ENCODE results near the gene KRTAP5-11. TPM values are rescaled to one million over a fixed set of nuclear protein-coding genes. Genes with fewer than 3 reads are reported as not detected.
"Not testable (repeated sequence)": the region's sequence is repeated elsewhere in the genome, so short reads cannot be mapped to it uniquely, and the experiment has no call there.

KRTAP5-11 gene
- total RNA-seq, 1 donor: not detected

DNA sequence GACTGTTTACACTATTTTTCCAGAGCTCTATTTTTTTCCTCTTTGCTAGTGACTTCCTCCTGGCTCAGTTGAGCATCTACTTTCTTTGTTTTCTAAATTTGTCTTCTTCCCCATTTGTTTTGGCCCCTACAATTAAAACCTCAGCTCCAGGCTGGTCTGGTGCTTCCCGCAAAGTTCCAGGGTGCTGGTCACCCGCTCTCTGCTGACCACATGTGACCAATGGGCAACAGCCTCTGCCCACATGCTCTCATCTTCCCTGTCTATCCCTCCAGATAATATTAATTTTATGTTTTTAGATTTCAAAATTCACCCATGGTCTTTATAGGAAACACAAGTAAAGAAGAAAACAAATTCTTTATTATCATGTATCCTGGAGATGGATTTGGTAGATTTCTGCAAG lies 294 bp upstream of the KRTAP5-11 start:
- DNase-seq (ENCODE audit: low read depth in 2 of 3, low spot score in 2 of 3): not testable (repeated sequence)

DNA sequence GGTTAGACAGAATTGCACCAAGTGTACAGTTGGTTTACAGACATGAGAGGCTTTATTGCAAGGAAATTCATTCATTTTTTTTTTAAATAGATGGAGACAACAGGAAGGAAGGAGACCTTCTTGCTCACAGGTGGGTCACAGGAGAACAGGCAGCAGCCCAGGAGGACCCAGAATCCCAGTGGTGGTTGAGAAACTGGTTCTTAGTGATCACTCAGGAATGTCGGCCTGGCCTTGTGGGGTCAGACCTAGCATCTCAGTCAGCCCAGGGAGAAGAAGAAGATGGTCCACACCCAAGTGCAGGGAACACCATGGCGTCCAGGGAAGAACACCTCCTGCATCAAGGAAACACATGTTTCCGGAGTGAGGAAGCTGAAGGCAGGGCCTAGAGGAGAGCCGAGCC lies 849 bp downstream of the KRTAP5-11 start:
- DNase-seq (ENCODE audit: low read depth in 2 of 3, low spot score in 2 of 3): no peak

- peak in 2 of 3 donors; percentile 22 to 50 for DNase-seq (ENCODE audit: low read depth in 2 of 3, low spot score in 2 of 3)
Measured at GRCh38 chr11:71580057-71581003, 2.3 kb downstream of the KRTAP5-11 start.

GRCh38 chr11:71579513-71579912 lies 3.2 kb downstream of the KRTAP5-11 start:
- not testable (repeated sequence) for DNase-seq (ENCODE audit: low read depth in 2 of 3, low spot score in 2 of 3)

GRCh38 chr11:71577469-71578004 lies 5.1 kb downstream of the KRTAP5-11 start:
- DNase-seq (ENCODE audit: low read depth in 2 of 3, low spot score in 2 of 3): no peak

GRCh38 chr11:71576688-71577465 lies 5.8 kb downstream of the KRTAP5-11 start:
- DNase-seq (ENCODE audit: low read depth in 2 of 3, low spot score in 2 of 3): not testable (repeated sequence)

- no peak for DNase-seq (ENCODE audit: low read depth in 2 of 3, low spot score in 2 of 3)
Measured at GRCh38 chr11:71575723-71576424, 6.8 kb downstream of the KRTAP5-11 start.

- DNase-seq (ENCODE audit: low read depth in 2 of 3, low spot score in 2 of 3): no peak
Measured at GRCh38 chr11:71574418-71574817, 8.3 kb downstream of the KRTAP5-11 start.

DNA sequence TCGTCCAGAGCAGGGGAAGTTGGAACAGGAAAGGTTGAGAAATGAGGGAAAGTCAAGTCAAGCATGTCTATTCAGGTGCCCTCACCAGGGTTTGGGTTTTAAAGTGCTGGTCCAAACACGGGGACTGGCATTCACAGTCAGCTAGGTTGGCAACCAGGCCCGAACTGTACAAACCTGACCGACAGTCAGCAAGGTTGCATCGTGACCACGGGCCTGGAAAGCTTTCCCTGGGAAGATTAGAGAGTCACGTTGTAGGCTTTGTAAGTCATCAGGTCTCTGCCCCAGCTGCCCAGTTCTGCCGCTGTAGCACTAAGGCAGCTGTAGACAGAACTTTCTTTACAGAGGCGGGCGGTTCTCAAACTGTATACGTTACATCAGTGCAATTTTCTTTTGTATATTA lies 9.9 kb downstream of the KRTAP5-11 start:
- no peak for DNase-seq (ENCODE audit: low read depth in 2 of 3, low spot score in 2 of 3)

- DNase-seq (ENCODE audit: low read depth in 2 of 3, low spot score in 2 of 3): not testable (repeated sequence)
Measured at GRCh38 chr11:71571101-71571850, 11.4 kb downstream of the KRTAP5-11 start.

GRCh38 chr11:71568704-71569349 lies 13.8 kb downstream of the KRTAP5-11 start:
- DNase-seq (ENCODE audit: low read depth in 2 of 3, low spot score in 2 of 3): no peak

- DNase-seq (ENCODE audit: low read depth in 2 of 3, low spot score in 2 of 3): not testable (repeated sequence)
Measured at GRCh38 chr11:71567633-71568032, 15.0 kb downstream of the KRTAP5-11 start.

GRCh38 chr11:71566626-71567599 lies 15.8 kb downstream of the KRTAP5-11 start:
- DNase-seq (ENCODE audit: low read depth in 2 of 3, low spot score in 2 of 3): not testable (repeated sequence)

DNA sequence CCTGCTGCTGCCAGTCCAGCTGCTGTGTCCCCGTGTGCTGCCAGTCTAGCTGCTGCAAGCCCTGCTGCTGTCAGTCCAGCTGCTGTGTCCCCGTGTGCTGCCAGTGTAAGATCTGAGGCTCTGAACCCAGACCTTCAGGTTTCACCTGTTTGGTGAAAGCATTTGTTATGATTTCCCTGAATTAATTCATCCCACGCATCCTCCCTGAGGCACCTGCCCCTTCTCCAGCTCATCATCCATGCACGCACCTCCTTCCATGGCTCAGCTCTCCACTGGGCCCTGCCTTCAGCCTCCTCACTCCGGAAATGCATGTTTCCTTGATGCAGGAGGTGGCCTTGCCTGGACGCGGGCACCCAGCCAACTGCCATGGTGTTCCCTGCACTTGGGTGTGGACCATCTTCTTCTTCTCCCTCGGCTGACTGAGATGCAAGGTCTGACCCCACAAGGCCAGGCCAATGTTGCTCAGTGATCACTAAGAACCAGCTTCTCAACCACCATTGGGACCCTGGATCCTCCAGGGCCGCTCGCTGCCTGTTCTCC lies 16.5 kb downstream of the KRTAP5-11 start:
- no peak for DNase-seq (ENCODE audit: low read depth in 2 of 3, low spot score in 2 of 3)

GRCh38 chr11:71565263-71565662 lies 17.4 kb downstream of the KRTAP5-11 start, which contains the start of gene KRTAP5-10:
KRTAP5-10 (plus strand) TSS chr11:71565563; CDS start chr11:71565588, 25 bp downstream.
- DNase-seq (ENCODE audit: low read depth in 2 of 3, low spot score in 2 of 3): no peak

DNA sequence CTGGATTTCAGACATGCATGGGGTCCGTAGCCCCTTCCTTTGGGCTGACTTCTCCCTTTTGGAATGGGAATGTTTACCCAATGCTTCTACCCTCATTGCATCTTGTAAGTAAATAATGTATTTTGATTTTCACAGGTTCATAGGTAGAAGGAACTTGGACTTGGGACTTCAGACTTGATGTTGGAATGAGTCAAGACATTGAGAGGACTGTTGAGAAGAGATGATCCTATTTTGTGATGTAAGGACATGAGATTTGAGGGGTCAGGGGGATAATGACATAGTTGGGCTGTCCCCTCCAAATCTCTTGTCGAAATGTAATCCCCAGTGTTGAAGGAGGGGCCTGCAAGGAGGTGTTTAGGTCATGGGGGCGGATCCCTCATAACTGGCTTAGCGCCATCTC lies 18.2 kb downstream of the KRTAP5-11 start:
- DNase-seq (ENCODE audit: low read depth in 2 of 3, low spot score in 2 of 3): no peak

DNA sequence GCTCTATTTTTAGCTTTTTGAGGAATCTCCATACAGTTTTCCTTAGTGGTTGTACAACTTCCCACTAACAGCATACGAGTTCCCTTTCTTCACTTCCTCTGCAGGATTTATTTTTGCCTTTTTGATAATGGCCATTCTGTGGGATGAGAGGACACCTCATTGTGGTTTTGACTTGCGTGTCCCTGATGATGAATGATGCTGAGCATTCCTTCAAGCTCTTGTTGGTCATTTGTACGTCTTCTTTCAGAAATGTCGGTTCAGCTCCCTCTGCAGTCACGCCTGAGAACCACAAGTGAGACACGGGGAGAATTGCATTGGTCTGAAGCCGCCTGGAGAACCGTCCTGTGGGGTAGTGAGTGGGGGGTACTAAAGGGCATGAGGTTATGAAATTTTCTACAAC lies 19.3 kb downstream of the KRTAP5-11 start:
- peak in 2 of 3 donors; percentile 52 to 75 for DNase-seq (ENCODE audit: low read depth in 2 of 3, low spot score in 2 of 3)

DNA sequence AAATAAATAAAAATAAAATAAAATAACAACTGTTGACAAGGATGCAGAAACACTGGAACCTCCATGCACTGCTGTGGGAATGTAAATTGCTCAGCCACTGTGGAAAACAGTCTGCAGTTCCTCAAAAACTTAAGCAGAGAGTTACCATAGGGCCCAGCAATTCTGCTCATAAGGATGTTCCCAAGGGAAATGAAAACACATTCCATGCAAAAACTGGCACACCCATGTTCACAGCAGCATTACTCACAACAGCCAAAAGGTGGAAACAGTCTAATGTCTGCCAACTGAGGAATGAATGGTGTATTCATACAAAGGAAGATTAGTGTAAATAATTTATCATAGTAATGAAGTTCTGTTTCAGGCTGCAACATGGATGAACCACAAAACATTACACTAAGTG lies 20.6 kb downstream of the KRTAP5-11 start:
- no peak for DNase-seq (ENCODE audit: low read depth in 2 of 3, low spot score in 2 of 3)

Data from hematopoietic multipotent progenitor cell (in vitro differentiated cells).